Stimulated activated CD4-positive, alpha-beta T cell treated with anti-CD3 and anti-CD28 coated beads, Interleukin-4, amount 100 ng/mL, for 48 hours (primary cell): ENCODE results near the gene CGRRF1.

Source experiments
- DNase-seq, 2 donors: peaks; one replicate each; pipeline ENCODE4 v3.0.0-alpha.2; 2020; ENCODE audit warnings: low read depth in 2 of 2

CGRRF1 gene

GRCh38 chr14:54489731-54490444 is 19.8 kb upstream of the CGRRF1 start:
- DNase-seq = no peak

GRCh38 chr14:54490445-54491175 is 19.1 kb upstream of the CGRRF1 start:
- DNase-seq = no peak

GRCh38 chr14:54493293-54493692 is 16.4 kb upstream of the CGRRF1 start:
- no peak for DNase-seq

- DNase-seq = no peak
Measured at GRCh38 chr14:54497224-54497623, 12.5 kb upstream of the CGRRF1 start.

GRCh38 chr14:54498095-54498531 is 11.6 kb upstream of the CGRRF1 start:
- DNase-seq = no peak

- DNase-seq = no peak
Measured at GRCh38 chr14:54498579-54498978, 11.1 kb upstream of the CGRRF1 start.

GRCh38 chr14:54500744-54501143 is 9.0 kb upstream of the CGRRF1 start:
- no peak for DNase-seq

GRCh38 chr14:54501480-54501879 is 8.2 kb upstream of the CGRRF1 start:
- no peak for DNase-seq

GRCh38 chr14:54502602-54503001 is 7.1 kb upstream of the CGRRF1 start:
- no peak for DNase-seq

- no peak for DNase-seq
Measured at GRCh38 chr14:54503486-54503885, 6.2 kb upstream of the CGRRF1 start.

GRCh38 chr14:54512393-54512792 is 2.7 kb downstream of the CGRRF1 start:
- no peak for DNase-seq

- no peak for DNase-seq
Measured at GRCh38 chr14:54515670-54516069, 6.0 kb downstream of the CGRRF1 start.

- DNase-seq = no peak
Measured at GRCh38 chr14:54516709-54517108, 7.0 kb downstream of the CGRRF1 start.

GRCh38 chr14:54524410-54524809 is 14.7 kb downstream of the CGRRF1 start:
- no peak for DNase-seq

- DNase-seq = no peak
Measured at GRCh38 chr14:54528973-54529372, 19.3 kb downstream of the CGRRF1 start.

- no peak for DNase-seq
Measured at GRCh38 chr14:54529811-54530210, 20.1 kb downstream of the CGRRF1 start.

- DNase-seq = no peak
Measured at GRCh38 chr14:54532111-54533012, 22.7 kb downstream of the CGRRF1 start.

GRCh38 chr14:54533100-54533499 is 23.4 kb downstream of the CGRRF1 start:
- DNase-seq = no peak

- no peak for DNase-seq
Measured at GRCh38 chr14:54535126-54535525, 25.4 kb downstream of the CGRRF1 start.

GRCh38 chr14:54535646-54536045 is 25.9 kb downstream of the CGRRF1 start:
- no peak for DNase-seq

GRCh38 chr14:54537651-54538050 is 27.9 kb downstream of the CGRRF1 start:
- DNase-seq = no peak

GRCh38 chr14:54538055-54538454 is 28.3 kb downstream of the CGRRF1 start:
- no peak for DNase-seq
